Heart right ventricle (tissue), 16 donors: ENCODE results near the gene DROSHA. TPM values are rescaled to one million over a fixed set of nuclear protein-coding genes. Genes with fewer than 3 reads are reported as not detected.

Source experiments
- ATAC-seq, 8 donors: fragments of 200-7000 bp; cut with Tn5 transposase; one replicate each; pipeline ENCODE4 v1.9.1; 2020; ENCODE audit warnings: mild to moderate bottlenecking in 8 of 8, moderate library complexity in 8 of 8, moderate number of reproducible peaks in 1 of 8
- DNase-seq, 2 donors: peaks; one replicate each; pipeline ENCODE4 v3.0.0-alpha.2; 2020
- H3K27ac ChIP-seq, 10 donors: fragments of 200-600 bp; sonication (generic) in 2 of 10; one replicate each; pipeline versions ENCODE4 v1.5.0 to v1.8.0; 2020 to 2022; ENCODE audit warnings: mild to moderate bottlenecking in 3 of 10
- H3K27me3 ChIP-seq, 7 donors: fragments of 200-600 bp; one replicate each; pipeline ENCODE4 v1.8.0; 2021 to 2022; ENCODE audit warnings: mild to moderate bottlenecking in 2 of 7
- H3K36me3 ChIP-seq, 9 donors: fragments of 200-600 bp; sonication (generic) in 1 of 9; one replicate each; pipeline versions ENCODE4 v1.5.0 to v1.8.0; 2020 to 2022; ENCODE audit warnings: mild to moderate bottlenecking in 2 of 9
- H3K4me1 ChIP-seq, 9 donors: fragments of 200-600 bp; sonication (generic) in 1 of 9; one replicate each; pipeline versions ENCODE4 v1.5.0 to v1.8.0; 2020 to 2022; ENCODE audit warnings: mild to moderate bottlenecking in 4 of 9
- H3K4me3 ChIP-seq, 10 donors: fragments of 200-600 bp; sonication (generic) in 2 of 10; one replicate each; pipeline versions ENCODE4 v1.5.0 to v1.8.0; 2020 to 2022; ENCODE audit warnings: mild to moderate bottlenecking in 7 of 10, moderate library complexity in 2 of 10
- H3K9me3 ChIP-seq, 11 donors: fragments of 200-600 bp in 10 of 11; sonication (generic) in 2 of 11; one replicate each; pipeline versions ENCODE4 v1.5.0 to v1.8.0; 2013 to 2022; ENCODE audit warnings: mild to moderate bottlenecking in 2 of 11, control low read depth in 1 of 11, moderate library complexity in 1 of 11
- WGBS, 2 donors: extraction: QIAGEN DNeasy Blood & Tissue Kit; methylation state at CpG; one replicate each; pipeline ENCODE4 v1.1.7; 2013; ENCODE audit warnings: inconsistent platforms in 1 of 2; 5-methylcytosine and 5-hydroxymethylcytosine counted together
- intact Hi-C, 10 donors: fragments of 100-400 bp; cut with DNase I; formaldehyde crosslinking; loops; one replicate each; pipeline versions ENCODE4 v1.11.1 to v1.14.2; 2022
- polyA plus RNA-seq, 2 donors: library from polyadenylated mRNA; stranded (reverse); fragments of 200-250 nt; gene quantifications; one replicate each; pipeline ENCODE4 v1.2.3, GENCODE V29; 2013
- total RNA-seq, 10 donors: library from RNA; stranded (reverse); fragmentation: NEBNext Ultra II Directional in 3 of 10; extraction: Animal tissue kit (Norgen Biotek cat#: 25700) in 3 of 10; gene quantifications; one replicate each; pipeline versions ENCODE4 v1.2.1 to v1.2.4, GENCODE V29; 2021 to 2023
- TF ChIP-seq, protein P1 (sequence below), 9 donors: fragments of 200-600 bp; sonication (generic) in 2 of 9; IDR thresholded peaks; one replicate each; pipeline versions ENCODE4 v1.5.0 to v1.8.0; 2021 to 2022; ENCODE audit warnings: antibody characterized with exemption in 9 of 9, mild to moderate bottlenecking in 5 of 9, moderate library complexity in 1 of 9
- donor health status: Arrhythmogenic right ventricular cardiomyopathy.
- donor health status: ischemic (EF 13 %, LVEDD 7.1; RV severe dilation, severe dysfunction).
- donor health status: healthy with polysubstance abuse.
- donor health status: DM: no; HTN: yes; CAD: no.
- donor health status: DM: no; HTN: no; CAD: no.
- donor health status: ischemic (EF 25% LVEDD 6.9; RV normal size, moderate dysfunction).
- donor health status: ischemic (EF 25% LVEDD 5.7; RV mildly dilated, moderate dysfunction).
- donor health status: healthy.
- donor health status: DM: yes; HTN: yes; CAD: no.
- donor health status: Ischemic cardiomyopathy.
- donor health status: ischemic (EF 35%, LVEDD 5.7; RV mildly dilated, moderate dysfunction).
- donor health status: nonischemic (EF 11% LVEDD 7.7; RV severe dilation, severe dysfunction).
- donor health status: DM: yes; HTN: yes; CAD: no.
- donor health status: PGD.
- donor health status: ischemic (EF 29% LVEDD 5.4; RV normal size, mild dysfunction).
- donor health status: nonischemic (EF 23%, LVEDD 6.1; RV moderate dilation, normal function).

Gene DROSHA
- total and polyA plus RNA-seq, 12 donors = 29.8 to 47.6 (median 36.2) TPM

- Histone ChIP-seq H3K27me3 (no peaks in the 10 kb centered on the region), H3K27ac (no peak overlapping the region), H3K36me3 (peaks cover 0 to 95% (median 12%) of the 10 kb centered on the region in 9 donors), H3K9me3 (no peaks in the 10 kb centered on the region), H3K4me3 (no peak overlapping the region), H3K4me1 (peaks cover 0 to 41% (median 8%) of the 10 kb centered on the region in 9 donors)
- WGBS, 2 donors = 38 to 43% methylated on average over 1 of the region's 1 CpG
- DNase-seq = no peak
- no peak for ATAC-seq
- intact Hi-C loops = no loop called here
- TF ChIP-seq, protein P1, sequence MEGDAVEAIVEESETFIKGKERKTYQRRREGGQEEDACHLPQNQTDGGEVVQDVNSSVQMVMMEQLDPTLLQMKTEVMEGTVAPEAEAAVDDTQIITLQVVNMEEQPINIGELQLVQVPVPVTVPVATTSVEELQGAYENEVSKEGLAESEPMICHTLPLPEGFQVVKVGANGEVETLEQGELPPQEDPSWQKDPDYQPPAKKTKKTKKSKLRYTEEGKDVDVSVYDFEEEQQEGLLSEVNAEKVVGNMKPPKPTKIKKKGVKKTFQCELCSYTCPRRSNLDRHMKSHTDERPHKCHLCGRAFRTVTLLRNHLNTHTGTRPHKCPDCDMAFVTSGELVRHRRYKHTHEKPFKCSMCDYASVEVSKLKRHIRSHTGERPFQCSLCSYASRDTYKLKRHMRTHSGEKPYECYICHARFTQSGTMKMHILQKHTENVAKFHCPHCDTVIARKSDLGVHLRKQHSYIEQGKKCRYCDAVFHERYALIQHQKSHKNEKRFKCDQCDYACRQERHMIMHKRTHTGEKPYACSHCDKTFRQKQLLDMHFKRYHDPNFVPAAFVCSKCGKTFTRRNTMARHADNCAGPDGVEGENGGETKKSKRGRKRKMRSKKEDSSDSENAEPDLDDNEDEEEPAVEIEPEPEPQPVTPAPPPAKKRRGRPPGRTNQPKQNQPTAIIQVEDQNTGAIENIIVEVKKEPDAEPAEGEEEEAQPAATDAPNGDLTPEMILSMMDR (IDR thresholded peaks at IDR 0.05) = no peak
Measured at GRCh38 chr5:31412324-31412723, 119.6 kb downstream of the DROSHA start.

GRCh38 chr5:31410089-31410488, 121.8 kb downstream of the DROSHA start:
- TF ChIP-seq, protein P1 (IDR thresholded peaks at IDR 0.05) = no peak
- intact Hi-C loops = no loop called here
- Histone ChIP-seq H3K27me3 (no peaks in the 10 kb centered on the region), H3K9me3 (no peaks in the 10 kb centered on the region), H3K27ac (no peak overlapping the region), H3K4me1 (peaks cover 0 to 33% (median 8%) of the 10 kb centered on the region in 9 donors), H3K36me3 (peaks cover 0 to 96% (median 24%) of the 10 kb centered on the region in 9 donors), H3K4me3 (no peak overlapping the region)
- 97% methylated on average over 5 of the region's 5 CpGs for WGBS, 2 donors
- DNase-seq (no peak), ATAC-seq (no peak)

DNA sequence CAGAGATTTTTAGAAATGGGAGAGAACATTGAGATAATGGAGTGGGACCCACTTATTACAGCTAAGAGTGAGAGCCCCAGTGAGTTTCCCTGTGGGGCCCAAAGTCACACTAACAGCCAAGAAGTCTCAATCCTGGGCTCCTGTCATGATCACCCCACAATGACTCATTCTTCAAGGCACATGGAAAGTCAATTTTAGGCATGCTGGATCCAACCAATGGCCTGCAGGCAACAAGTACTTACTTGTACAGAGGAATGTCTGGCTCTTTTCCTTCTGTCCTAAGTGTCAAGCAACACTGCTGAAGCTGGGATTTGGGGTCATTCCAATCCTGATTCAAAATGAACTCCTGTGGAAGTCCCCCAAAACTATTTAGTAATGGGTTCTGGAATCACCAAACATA, 123.1 kb downstream of the DROSHA start:
- intact Hi-C loops = no loop called here
- Histone ChIP-seq H3K36me3 (peaks cover 0 to 96% (median 17%) of the 10 kb centered on the region in 9 donors), H3K27ac (peak overlapping the region in 1 of 10 donors; percentile 3), H3K4me1 (peaks cover 0 to 31% (median 8%) of the 10 kb centered on the region in 9 donors), H3K9me3 (no peaks in the 10 kb centered on the region), H3K27me3 (no peaks in the 10 kb centered on the region), H3K4me3 (no peak overlapping the region)
- TF ChIP-seq, protein P1 (IDR thresholded peaks at IDR 0.05) = no peak
- DNase-seq (peak in 1 of 2 donors; percentile 22), ATAC-seq (peak in 6 of 8 donors; percentile 65 to 90 (median 78))

GRCh38 chr5:31407921-31408693, 123.8 kb downstream of the DROSHA start:
- Histone ChIP-seq H3K4me3 (no peak overlapping the region), H3K4me1 (peaks cover 0 to 25% (median 8%) of the 10 kb centered on the region in 9 donors), H3K27ac (peak overlapping the region in 1 of 10 donors; percentile 3), H3K27me3 (no peaks in the 10 kb centered on the region), H3K36me3 (peaks cover 0 to 97% (median 17%) of the 10 kb centered on the region in 9 donors), H3K9me3 (no peaks in the 10 kb centered on the region)
- WGBS, 2 donors = 86 to 87% methylated on average over 4 of the region's 4 CpGs
- TF ChIP-seq, protein P1 (IDR thresholded peaks at IDR 0.05) = no peak
- intact Hi-C loops = no loop called here
- no peak for ATAC-seq
- no peak for DNase-seq
